Activated naive CD4-positive, alpha-beta T cell treated with anti-CD3 and anti-CD28 coated beads, Interleukin-2, amount 50 U/mL, for 72 hours (primary cell): ENCODE data around the gene TAS2R1. TPM values are rescaled to one million over a fixed set of nuclear protein-coding genes. Genes with fewer than 3 reads are reported as not detected.

Experiments
- ATAC-seq, 2 donors: fragments of 150-1000 bp; cut with Tn5 transposase; 2 replicates each; pipeline ENCODE4 v1.10.0; 2021; ENCODE audit warnings: mild to moderate bottlenecking in 2 of 2, moderate library complexity in 2 of 2
- DNase-seq, 2 donors: peaks; one replicate each; pipeline ENCODE4 v3.0.0; 2021 to 2022; ENCODE audit warnings: low spot score in 2 of 2
- H3K27ac Mint-ChIP-seq, 2 donors: one replicate each; pipeline ENCODE4 v1.8.0; 2022; ENCODE audit warnings: mild to moderate bottlenecking in 2 of 2, mixed read lengths in 2 of 2
- H3K36me3 Mint-ChIP-seq, 2 donors: one replicate each; pipeline ENCODE4 v1.8.0; 2022; ENCODE audit warnings: mixed read lengths in 2 of 2
- H3K9me3 Mint-ChIP-seq, 2 donors: one replicate each; pipeline ENCODE4 v1.8.0; 2022; ENCODE audit warnings: mixed read lengths in 2 of 2
- total RNA-seq, 2 donors: library from RNA; stranded (reverse); gene quantifications; one replicate each; pipeline ENCODE4 v1.2.3, GENCODE V29; 2022

The TAS2R1 gene
- total RNA-seq, 2 donors from 2014 or later = not detected

DNA sequence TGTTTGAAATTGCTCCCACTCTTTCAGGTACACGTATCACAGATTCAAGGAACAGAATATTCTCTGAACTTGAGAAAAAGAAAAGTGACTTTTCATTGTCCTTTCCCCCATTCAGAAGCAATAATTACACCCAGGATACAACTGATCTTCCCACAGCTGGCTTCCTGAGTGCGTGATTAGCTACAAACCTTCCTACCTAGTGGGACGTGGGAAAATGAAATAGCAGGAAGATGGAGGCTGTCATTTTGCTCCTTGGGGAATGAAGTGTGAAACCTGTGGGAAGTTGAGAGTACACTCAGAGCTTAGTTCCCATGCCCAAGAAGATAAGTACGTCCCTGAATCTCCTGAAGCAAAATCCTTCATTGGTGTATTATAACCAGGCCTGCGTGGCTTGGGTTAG is 2.6 kb downstream of the TAS2R1 start:
- H3K36me3 Mint-ChIP-seq = no peaks in the 10 kb centered on the region
- no peak overlapping the region for H3K27ac Mint-ChIP-seq
- ATAC-seq (no peak), DNase-seq (no peak)
- peaks cover 11 to 13% of the 10 kb centered on the region in 2 donors for H3K9me3 Mint-ChIP-seq

DNA sequence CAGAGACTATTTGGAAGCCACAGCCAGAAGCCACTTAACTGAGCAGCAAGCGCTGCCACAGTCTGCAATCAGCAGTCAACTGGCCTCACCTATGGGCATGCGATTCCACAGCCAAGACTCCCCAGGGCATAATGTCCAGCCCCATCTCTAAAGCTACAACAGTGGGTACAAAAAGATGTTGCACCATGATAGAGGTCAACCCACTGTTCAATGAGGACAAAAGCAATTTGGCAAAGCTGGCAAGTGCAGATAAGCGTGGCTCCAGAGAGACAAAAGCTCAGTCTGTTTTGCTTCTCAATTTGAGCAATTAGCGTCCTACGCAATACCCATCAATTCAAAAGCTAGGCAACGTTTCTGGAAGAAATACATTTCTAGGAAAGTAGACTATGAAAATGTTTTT is 3.2 kb downstream of the TAS2R1 start:
- H3K27ac Mint-ChIP-seq = no peak overlapping the region
- DNase-seq (no peak), ATAC-seq (no peak)
- H3K9me3 Mint-ChIP-seq = peaks cover 12 to 13% of the 10 kb centered on the region in 2 donors
- no peaks in the 10 kb centered on the region for H3K36me3 Mint-ChIP-seq

DNA sequence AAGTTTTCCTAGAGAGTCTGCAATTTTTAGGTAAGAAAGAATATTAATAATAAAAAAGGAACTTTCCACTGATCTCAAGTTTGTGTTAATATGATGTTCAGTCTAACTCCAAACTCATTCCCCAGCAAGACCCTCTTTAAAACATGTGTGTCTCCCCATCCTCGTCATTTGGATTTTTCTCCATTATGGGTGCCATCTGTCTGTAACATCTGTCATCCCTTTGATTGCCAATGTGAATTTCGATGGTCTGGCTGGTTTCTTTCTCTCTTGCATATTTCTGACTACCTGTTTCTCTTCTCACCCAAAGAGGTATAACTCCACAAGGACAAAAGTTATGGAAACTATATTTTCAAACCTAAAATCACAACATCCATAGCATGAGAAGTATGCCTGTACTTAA is 4.4 kb downstream of the TAS2R1 start:
- ATAC-seq = no peak
- peaks cover 12 to 13% of the 10 kb centered on the region in 2 donors for H3K9me3 Mint-ChIP-seq
- no peak for DNase-seq
- H3K36me3 Mint-ChIP-seq = no peaks in the 10 kb centered on the region
- no peak overlapping the region for H3K27ac Mint-ChIP-seq

DNA sequence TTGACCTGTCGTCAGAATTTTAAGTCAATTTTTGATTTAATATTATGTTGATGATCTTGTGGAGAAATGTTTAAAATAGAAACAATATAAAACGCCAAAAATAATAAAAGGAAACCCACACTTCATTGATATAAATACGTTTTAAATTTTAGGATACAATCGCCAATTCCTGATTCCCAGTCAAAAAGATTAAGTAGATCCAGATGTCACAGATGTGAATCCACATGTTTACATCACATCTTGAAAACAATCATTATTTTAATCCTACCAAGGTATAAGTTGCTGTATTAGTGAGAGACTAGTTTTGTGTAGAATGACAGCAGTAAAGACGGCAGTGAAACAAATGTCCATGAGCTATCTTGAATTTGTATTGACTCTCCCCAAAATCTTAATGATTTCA is 4.9 kb downstream of the TAS2R1 start:
- Mint-ChIP-seq H3K9me3 (peaks cover 12 to 13% of the 10 kb centered on the region in 2 donors), H3K36me3 (no peaks in the 10 kb centered on the region), H3K27ac (no peak overlapping the region)
- no peak for DNase-seq
- ATAC-seq = no peak

DNA sequence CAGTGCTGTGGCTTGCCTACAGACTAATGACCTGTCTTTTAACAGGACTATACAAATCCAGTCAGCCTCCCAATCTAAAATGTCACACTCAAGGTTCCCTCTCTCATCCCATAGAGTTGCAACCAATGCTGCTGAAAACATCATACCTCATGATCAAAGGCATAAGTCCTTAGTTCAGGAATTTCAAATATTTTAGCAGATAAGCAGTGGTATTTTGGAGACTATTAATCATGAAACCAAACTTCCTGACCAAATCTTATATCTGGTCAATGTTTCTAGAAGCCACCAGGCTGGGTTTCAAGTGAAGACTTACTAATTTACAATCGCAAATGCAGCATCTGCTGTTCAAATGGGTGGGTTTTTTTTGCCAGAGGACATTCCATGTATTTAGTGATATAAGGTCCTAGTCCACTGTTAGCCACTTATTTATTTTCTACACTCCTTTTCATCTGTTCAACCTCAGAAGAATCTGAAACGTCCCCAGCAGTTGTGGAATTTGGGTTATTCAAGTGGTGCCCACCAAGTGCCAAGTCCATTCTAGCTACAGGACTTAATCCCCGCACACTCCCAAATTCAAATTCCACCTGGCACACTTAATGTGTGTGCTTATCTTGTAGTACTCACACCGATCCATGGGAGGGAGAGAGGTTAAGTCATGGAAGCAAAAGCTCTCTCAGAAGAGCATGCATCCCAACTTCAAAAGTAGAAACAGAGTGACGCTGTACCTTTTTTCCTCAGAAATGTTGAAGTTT is 5.8 kb downstream of the TAS2R1 start:
- no peak for ATAC-seq
- no peak overlapping the region for H3K27ac Mint-ChIP-seq
- no peaks in the 10 kb centered on the region for H3K36me3 Mint-ChIP-seq

DNA sequence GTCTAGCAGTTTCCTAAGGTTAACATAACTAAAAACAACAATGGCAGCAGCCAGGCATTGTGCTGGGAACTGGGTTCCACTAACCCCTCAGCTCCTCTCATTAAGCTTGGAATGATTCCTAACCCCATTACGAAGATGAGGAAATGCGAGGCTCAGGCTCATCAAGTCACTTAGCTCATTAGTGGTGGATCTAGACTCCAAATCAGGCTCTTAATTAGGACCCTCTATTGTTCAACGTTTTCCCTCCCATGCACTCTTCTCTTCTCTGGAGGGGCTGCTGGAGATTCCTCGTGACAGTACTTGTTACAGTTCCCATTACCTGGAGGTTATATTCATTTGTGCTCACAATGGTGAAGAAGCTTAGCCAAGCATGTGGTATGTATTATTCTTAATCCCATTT is 6.5 kb downstream of the TAS2R1 start:
- DNase-seq (no peak), ATAC-seq (no peak)
- Mint-ChIP-seq H3K27ac (no peak overlapping the region), H3K36me3 (no peaks in the 10 kb centered on the region), H3K9me3 (peaks cover 12 to 17% of the 10 kb centered on the region in 2 donors)

More for the DNA sequence above, 5.8 kb downstream of the TAS2R1 start:
- peaks cover 12 to 13% of the 10 kb centered on the region in 2 donors for H3K9me3 Mint-ChIP-seq
- no peak for DNase-seq

DNA sequence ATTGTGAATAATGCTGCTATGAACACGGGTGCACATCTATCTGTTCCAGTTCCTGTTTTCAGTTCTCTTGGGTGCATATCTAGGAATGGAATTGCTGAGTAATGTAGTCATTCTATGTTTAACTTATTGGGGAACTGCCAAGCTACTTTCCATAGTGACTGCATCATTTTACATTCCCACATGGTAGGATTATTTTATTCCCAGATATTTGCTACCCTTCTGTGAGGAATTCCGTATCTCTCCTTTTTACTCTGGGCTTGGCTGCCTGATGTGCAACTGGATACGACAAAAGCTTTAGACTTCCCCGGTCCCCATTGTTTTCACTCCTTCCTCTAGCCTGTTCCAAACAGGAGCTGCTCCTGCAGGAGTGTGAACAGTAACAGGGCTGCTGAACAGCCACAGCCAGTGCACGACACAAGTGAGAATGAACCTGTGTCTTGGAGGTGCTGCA is 7.2 kb downstream of the TAS2R1 start:
- Mint-ChIP-seq H3K27ac (no peak overlapping the region), H3K36me3 (no peaks in the 10 kb centered on the region), H3K9me3 (peaks cover 12 to 13% of the 10 kb centered on the region in 2 donors)
- no peak for DNase-seq
- no peak for ATAC-seq

DNA sequence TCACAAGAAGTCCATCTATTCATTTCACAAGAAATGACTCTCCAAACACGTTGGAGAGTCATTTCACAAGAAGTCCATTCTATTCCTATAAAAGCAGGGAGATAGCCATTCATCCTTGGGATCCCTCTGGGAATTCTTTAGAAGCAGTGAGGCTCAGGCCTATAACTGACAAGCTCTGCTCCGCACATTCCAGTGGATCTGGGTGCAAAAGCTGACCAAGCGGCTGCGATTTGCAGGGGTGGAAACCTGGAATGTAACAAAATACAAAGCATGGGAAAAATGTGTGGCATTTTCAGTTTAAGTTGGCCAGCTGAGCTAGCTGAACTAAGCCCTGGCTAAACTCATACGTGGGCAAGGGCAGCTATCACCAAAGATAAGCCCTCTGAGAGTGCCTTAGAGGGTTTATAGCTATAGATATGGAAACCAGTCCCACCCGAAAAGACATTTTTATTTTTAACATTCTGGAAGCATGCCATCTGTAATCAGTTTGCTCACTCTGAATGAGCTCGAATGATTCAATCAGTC is 8.7 kb downstream of the TAS2R1 start:
- no peak for DNase-seq

DNA sequence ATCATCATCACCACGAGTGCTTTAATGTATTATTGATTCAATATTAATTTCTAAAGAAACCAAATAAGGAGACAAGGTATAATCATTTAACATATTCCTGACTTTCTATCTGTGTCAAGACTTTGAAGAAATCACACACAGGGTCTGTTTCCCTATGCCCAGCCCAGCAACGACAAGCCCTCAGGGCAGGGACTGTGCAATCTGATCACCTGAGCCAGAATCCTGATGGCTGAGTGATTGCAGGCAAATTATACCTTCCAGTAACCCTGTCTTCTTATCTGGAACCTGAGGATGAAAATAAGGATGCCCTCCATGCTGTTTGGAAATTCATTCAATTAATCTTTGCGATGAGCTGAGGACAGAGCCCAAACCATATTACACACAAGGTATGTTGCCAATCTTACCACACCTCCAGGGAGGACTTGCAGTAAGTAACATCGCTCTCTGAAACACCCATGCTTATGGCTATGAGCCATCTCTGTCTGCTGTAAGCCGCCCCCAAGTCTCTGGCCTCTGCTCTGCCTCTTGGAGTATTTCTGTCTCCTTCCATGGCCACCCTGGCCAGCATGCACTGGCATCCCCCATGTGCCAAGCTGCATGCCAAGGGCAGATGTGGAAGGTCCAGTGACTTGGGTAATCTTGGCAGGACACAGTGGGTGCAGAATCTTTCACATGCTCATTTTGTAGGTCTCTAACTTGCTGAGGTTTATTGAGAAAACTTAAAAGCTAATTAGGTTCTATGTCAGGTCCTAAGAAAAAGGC is 10.6 kb downstream of the TAS2R1 start:
- no peak for DNase-seq
- Mint-ChIP-seq H3K9me3 (peaks cover 18 to 19% of the 10 kb centered on the region in 2 donors), H3K27ac (no peak overlapping the region), H3K36me3 (no peaks in the 10 kb centered on the region)
- ATAC-seq = no peak

More for the DNA sequence above, 8.7 kb downstream of the TAS2R1 start:
- no peaks in the 10 kb centered on the region for H3K36me3 Mint-ChIP-seq
- no peak for ATAC-seq
- no peak overlapping the region for H3K27ac Mint-ChIP-seq
- peaks cover 13 to 18% of the 10 kb centered on the region in 2 donors for H3K9me3 Mint-ChIP-seq

DNA sequence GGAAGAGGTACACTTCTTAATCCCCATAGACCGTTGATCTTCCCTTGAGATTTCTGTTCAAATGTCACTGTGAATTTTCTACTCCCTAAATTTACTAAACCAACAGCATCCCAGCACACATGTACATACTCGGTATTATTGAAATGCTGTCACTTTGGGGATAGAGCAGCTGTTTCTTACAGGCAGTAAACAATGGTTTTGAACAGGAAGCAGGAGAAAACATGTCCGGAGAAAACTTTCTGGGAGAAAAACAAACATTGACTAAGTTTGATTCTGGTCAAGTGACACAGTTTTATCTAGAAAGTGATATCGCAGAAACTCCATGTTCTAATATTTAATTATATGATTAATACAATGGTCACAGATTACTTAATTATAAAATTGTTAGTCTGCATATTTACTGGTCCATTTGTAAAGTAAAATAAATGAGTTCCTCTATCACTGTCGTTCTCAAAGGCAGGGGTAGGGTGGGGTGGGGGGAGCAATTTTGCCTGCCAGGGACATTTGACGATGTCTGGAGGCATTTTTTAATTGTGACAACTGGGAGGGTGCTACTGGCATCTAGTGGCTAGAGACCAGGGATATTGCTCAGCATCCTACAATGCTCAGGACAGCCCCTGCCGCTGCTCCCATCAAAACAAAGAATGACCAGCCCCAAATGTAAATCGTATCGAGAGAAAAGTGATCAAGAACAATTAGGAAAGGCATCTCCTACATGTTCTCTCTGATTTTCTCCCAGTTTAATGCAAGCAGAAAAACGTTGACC is 12.2 kb downstream of the TAS2R1 start:
- no peak for DNase-seq
- H3K36me3 Mint-ChIP-seq = no peaks in the 10 kb centered on the region
- H3K27ac Mint-ChIP-seq = no peak overlapping the region
- ATAC-seq = no peak
- H3K9me3 Mint-ChIP-seq = peaks cover 14 to 15% of the 10 kb centered on the region in 2 donors

DNA sequence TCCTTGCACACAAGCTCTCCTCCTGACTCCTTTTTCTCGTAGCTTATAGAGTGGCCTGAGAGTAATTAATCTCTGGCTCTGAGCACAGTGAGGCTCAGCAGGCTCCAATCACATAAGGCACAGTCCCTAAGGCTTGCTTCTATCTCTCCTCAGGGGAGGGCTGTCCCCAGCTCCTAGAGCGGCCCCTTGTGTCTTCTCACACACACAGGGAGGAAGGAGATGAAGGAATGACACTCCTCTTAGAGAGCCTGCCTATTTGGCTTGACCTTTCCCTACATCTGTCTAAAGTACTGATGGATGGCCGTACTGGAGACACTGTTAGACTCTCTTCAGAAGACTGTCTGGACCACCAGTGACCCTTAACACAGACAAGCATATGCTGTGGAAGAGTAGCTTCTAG is 12.9 kb downstream of the TAS2R1 start:
- Mint-ChIP-seq H3K27ac (no peak overlapping the region), H3K36me3 (no peaks in the 10 kb centered on the region), H3K9me3 (peaks cover 11 to 14% of the 10 kb centered on the region in 2 donors)
- ATAC-seq = no peak
- no peak for DNase-seq

DNA sequence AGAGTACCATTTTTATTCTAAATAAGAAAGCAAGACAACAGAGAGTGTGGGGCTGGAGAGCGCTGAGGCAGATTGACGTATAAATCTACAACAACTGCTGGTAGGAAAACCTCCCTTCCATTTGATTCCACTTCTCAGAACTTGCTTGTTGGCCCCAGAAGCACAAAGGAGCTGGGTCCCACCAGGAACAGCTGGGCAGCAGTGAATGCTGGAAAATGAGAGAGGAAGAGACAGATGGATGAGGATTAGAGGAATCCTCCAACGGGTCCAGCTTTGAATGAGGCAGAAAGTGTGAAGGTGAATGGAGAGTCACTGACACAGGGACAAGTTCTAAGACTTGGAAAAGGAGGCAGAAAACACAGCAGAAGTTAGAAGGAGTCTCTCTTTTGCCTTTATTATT is 14.8 kb downstream of the TAS2R1 start:
- no peak overlapping the region for H3K27ac Mint-ChIP-seq
- DNase-seq (no peak), ATAC-seq (no peak)
- no peaks in the 10 kb centered on the region for H3K36me3 Mint-ChIP-seq
- peaks cover 17 to 21% of the 10 kb centered on the region in 2 donors for H3K9me3 Mint-ChIP-seq

DNA sequence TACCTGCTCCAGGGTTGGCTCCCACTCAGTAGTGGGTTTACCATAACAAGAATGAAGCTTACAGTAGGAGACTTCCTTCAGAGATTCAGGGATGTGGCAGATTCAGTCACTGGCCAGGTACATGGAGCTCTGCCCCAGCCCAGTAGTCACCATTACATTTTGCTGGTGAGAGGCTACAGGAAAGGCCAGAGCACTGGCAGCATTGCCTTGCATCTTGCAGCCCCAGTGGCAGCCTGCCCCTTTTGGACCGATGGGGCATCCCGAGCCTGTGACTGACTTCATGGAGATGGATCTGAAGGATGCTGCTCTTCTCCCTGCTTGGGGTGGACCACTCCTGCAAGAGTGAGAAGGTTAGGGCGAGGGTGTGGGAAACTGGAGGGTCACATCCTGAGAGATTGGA is 16.8 kb downstream of the TAS2R1 start:
- H3K36me3 Mint-ChIP-seq = no peaks in the 10 kb centered on the region
- H3K27ac Mint-ChIP-seq = no peak overlapping the region
- ATAC-seq = no peak
- H3K9me3 Mint-ChIP-seq = peaks cover 12 to 16% of the 10 kb centered on the region in 2 donors
- DNase-seq = no peak

DNA sequence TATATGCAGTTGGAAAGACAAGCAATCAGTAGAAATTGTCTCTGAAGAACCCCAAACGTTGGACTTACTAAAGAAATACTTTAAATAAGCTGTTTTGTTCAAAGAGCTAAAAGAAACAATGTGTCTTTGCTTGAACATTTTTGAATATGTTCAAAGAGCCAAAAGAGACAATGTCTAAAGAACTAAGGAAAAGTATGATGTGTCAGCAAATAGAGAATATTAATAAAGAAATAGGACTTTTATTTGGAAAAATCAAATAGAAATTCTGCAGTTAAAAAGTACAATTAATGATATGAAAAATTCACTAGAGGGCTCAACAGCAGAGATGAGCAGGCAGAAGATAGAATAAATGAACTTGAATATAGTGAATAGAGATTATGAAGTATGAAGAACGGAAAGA is 19.2 kb downstream of the TAS2R1 start:
- no peaks in the 10 kb centered on the region for H3K36me3 Mint-ChIP-seq
- H3K27ac Mint-ChIP-seq = no peak overlapping the region
- ATAC-seq = no peak
- peaks cover 11 to 12% of the 10 kb centered on the region in 2 donors for H3K9me3 Mint-ChIP-seq
- DNase-seq = no peak

DNA sequence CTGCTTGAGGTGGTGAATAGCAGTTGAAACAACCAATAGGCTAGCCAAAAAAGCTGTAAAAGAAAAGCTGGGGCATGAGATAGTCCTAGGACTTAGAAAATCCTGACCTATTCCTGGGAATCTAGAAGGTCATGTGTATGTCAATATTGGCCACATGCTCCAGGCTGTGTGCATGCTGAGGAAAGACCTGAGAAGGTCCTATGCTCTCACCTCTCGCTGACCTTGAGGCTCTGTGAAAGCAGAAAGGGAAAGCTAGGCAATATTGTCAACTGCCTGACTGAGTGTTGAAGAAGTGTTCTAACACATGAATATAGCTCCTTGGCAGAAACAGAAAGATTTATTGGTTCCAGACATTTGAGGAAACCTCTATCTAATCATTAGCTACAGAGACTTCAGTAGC is 19.8 kb downstream of the TAS2R1 start:
- ATAC-seq (no peak), DNase-seq (no peak)
- Mint-ChIP-seq H3K9me3 (peaks cover 11 to 12% of the 10 kb centered on the region in 2 donors), H3K27ac (no peak overlapping the region), H3K36me3 (no peaks in the 10 kb centered on the region)

DNA sequence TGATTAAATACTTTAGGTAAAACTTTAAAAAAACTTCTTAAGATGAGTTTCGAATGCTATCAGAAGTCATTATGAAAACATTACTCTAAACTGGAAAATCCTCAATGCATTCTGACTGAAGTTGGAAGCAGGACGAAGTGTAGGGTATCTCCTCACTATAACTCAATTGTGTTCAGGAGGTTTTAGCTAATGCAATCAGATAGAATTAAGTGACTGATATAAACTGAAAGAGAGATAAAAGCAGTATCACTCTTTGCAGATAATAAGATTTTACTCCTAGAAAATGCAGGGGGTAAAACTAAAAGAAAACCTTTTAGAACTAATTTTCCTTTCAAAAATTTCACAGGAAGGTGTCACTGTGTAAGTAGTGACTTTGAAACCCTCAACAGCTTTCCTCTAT is 22.1 kb downstream of the TAS2R1 start:
- DNase-seq (no peak), ATAC-seq (no peak)
- Mint-ChIP-seq H3K36me3 (peaks cover 0 to 4% of the 10 kb centered on the region in 2 donors), H3K27ac (no peak overlapping the region), H3K9me3 (peaks cover 14 to 16% of the 10 kb centered on the region in 2 donors)
